ENCODE measurements around the gene HNRNPH1.

GRCh38 chr5:179624841-179625271 is 1.4 kb upstream of the HNRNPH1 start:
- TF ChIP-seq CTCF (IDR thresholded peaks at IDR 0.05; ENCODE audit: low read depth, low read length, poor library complexity, severe bottlenecking) (no peak), EZH2phosphoT487 (IDR thresholded peaks at IDR 0.05; ENCODE audit: borderline replicate concordance, low read length) (no peak)
